Tibial nerve (tissue), 4 donors: ENCODE measurements around the gene CARHSP1. TPM values are rescaled to one million over a fixed set of nuclear protein-coding genes. Genes with fewer than 3 reads are reported as not detected.

ENCODE experiments used
- DNase-seq, 2 donors: peaks; one replicate each; pipeline ENCODE4 v3.0.0-alpha.2; 2019; ENCODE audit warnings: low spot score in 2 of 2
- H3K27ac ChIP-seq, 4 donors: fragments of 200-600 bp; sonication (generic) in 3 of 4; one replicate each; pipeline ENCODE4 v1.5.1; 2017 to 2019; ENCODE audit warnings: mild to moderate bottlenecking in 1 of 4
- H3K27me3 ChIP-seq, 2 donors: fragments of 200-600 bp; sonication (generic) in 1 of 2; one replicate each; pipeline versions ENCODE4 v1.5.1 to v1.6.0; 2017 to 2019
- H3K36me3 ChIP-seq, 3 donors: fragments of 200-600 bp; sonication (generic); one replicate each; pipeline ENCODE4 v1.5.1; 2018 to 2019
- H3K4me1 ChIP-seq, 4 donors: fragments of 200-600 bp; sonication (generic) in 3 of 4; one replicate each; pipeline ENCODE4 v1.5.1; 2017 to 2019
- H3K4me3 ChIP-seq, 4 donors: fragments of 200-600 bp; sonication (generic) in 3 of 4; one replicate each; pipeline ENCODE4 v1.5.1; 2017 to 2019; ENCODE audit warnings: mild to moderate bottlenecking in 1 of 4, moderate library complexity in 1 of 4
- H3K9me3 ChIP-seq, 4 donors: fragments of 200-600 bp; sonication (generic) in 3 of 4; one replicate each; pipeline ENCODE4 v1.5.1; 2017 to 2019
- CTCF ChIP-seq, 5 experiments: fragments of 200-600 bp in 3 of 5; fragments of 450-650 bp in 2 of 5; sonication (generic) in 3 of 5; IDR thresholded peaks; one replicate each; pipeline ENCODE4 v1.5.1; 2016 to 2019; ENCODE audit warnings: antibody characterized with exemption in 5 of 5, mild to moderate bottlenecking in 3 of 5, moderate library complexity in 2 of 5
- EP300 ChIP-seq, 2 donors: sonication (generic); formaldehyde crosslinking; IDR thresholded peaks; one replicate each; pipeline ENCODE4 v1.6.1; 2017; ENCODE audit warnings: antibody characterized with exemption in 2 of 2, mild to moderate bottlenecking in 1 of 2
- POLR2A ChIP-seq, 2 donors: fragments of 450-650 bp; IDR thresholded peaks; one replicate each; pipeline ENCODE4 v1.6.1; 2017; ENCODE audit warnings: antibody characterized with exemption in 2 of 2, mild to moderate bottlenecking in 2 of 2, moderate library complexity in 2 of 2
- WGBS, 2 donors: methylation state at CpG; one replicate each; pipeline ENCODE4 v1.1.5; 2018; 5-methylcytosine and 5-hydroxymethylcytosine counted together
- total RNA-seq, 4 donors: library from RNA; depleted of rRNA; stranded (reverse); fragments of >200 nt; gene quantifications; one replicate each; pipeline ENCODE4 v1.1.0, GENCODE V29; 2016

Gene CARHSP1
- total RNA-seq, 4 donors from 2014 or later: 90.6 to 169 (median 160) TPM

GRCh38 chr16:8869212-8869987, 594 bp upstream of the CARHSP1 start:
- Histone ChIP-seq H3K4me1 (peaks cover 0 to 48% (median 23%) of the 10 kb centered on the region in 4 donors), H3K36me3 (no peaks in the 10 kb centered on the region), H3K9me3 (no peaks in the 10 kb centered on the region), H3K27me3 (no peaks in the 10 kb centered on the region), H3K4me3 (peak overlapping the region; percentile 80 to 96 (median 94)), H3K27ac (peak overlapping the region; percentile 19 to 96 (median 92))
- 21 to 29% methylated on average over 32 to 35 of the region's 37 CpGs for WGBS, 2 donors
- no peak for TF ChIP-seq POLR2A (IDR thresholded peaks at IDR 0.05)
- no peak for TF ChIP-seq EP300 (IDR thresholded peaks at IDR 0.05)
- TF ChIP-seq CTCF (IDR thresholded peaks at IDR 0.05): no peak
- DNase-seq: no peak

DNA sequence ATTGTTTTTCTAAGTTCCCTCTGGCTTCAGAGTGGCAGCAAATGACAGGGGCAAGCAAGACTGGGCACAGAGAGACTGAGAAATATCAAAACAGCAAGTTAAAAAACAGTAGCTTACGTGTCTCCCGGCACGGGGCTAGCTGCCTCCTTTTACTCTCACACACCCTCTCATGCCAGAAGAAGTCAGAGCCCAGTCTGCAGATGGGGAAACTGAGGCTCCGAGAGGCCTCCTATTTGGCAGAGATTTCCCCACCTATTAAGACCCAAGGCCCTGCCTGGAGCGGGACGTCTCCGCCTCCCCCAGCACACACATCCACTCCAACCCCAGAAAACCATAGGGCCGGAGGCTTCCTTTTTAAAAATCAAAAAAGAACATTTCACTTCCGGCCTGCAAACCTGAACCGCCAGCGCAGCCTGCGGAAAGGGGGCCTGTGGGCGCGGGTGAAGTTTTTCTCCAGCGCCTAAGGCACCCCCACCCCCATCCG, 832 bp downstream of the CARHSP1 start:
- DNase-seq: no peak
- peak overlapping the region; percentile 71 to 96 (median 92) for H3K27ac ChIP-seq
- peak overlapping the region; percentile 80 to 96 (median 94) for H3K4me3 ChIP-seq
- no peaks in the 10 kb centered on the region for H3K9me3 ChIP-seq
- 0% methylated on average over 15 to 16 of the region's 16 CpGs for WGBS, 2 donors
- TF ChIP-seq POLR2A (IDR thresholded peaks at IDR 0.05): no peak
- TF ChIP-seq CTCF (IDR thresholded peaks at IDR 0.05): no peak
- no peak for TF ChIP-seq EP300 (IDR thresholded peaks at IDR 0.05)
- no peaks in the 10 kb centered on the region for H3K36me3 ChIP-seq
- H3K4me1 ChIP-seq: peaks cover 0 to 62% (median 38%) of the 10 kb centered on the region in 4 donors
- H3K27me3 ChIP-seq: no peaks in the 10 kb centered on the region

DNA sequence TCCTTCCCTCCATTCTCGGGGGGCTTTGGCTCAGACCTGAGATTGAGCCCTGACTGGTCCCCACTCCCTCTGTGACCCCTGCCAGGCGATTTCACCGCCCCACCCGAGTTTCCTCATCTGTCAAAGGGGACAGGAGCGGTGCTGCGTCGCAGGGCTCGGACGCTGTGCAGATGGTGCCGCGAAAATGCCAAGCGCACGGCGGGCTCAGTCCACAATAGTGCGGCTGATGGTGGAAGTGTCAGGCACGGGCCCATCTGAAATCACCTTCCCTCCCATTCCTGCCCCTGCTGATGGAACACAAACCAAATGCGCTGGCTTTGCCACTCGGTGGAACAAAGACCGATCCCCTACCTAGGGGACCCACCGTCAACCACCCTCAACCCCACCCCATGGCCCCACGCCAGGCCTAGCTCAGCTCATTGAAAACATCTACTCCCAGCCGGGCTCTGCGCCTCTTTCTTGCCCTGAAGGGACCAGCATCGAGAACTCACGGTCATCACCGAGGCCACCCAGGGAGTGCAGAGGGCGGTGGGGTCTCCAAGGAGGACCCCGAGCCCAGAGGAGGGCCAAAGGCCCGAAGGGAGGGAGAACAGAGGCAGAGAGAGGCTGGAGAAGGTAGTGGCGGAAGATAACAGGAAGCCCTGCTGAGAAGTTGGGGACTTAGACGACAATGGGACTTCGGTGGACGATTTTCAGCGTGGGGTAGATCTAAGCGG, 1.4 kb downstream of the CARHSP1 start:
- Histone ChIP-seq H3K4me3 (peak overlapping the region; percentile 80 to 96 (median 94)), H3K27me3 (no peaks in the 10 kb centered on the region), H3K4me1 (peaks cover 0 to 68% (median 44%) of the 10 kb centered on the region in 4 donors), H3K36me3 (no peaks in the 10 kb centered on the region), H3K27ac (peak overlapping the region; percentile 71 to 96 (median 92)), H3K9me3 (no peaks in the 10 kb centered on the region)
- TF ChIP-seq POLR2A (IDR thresholded peaks at IDR 0.05): no peak
- peak in 1 of 2 donors; percentile 18 for TF ChIP-seq EP300 (IDR thresholded peaks at IDR 0.05)
- DNase-seq: peak; percentile 56 to 64
- 1 to 3% methylated on average over 27 to 35 of the region's 35 CpGs for WGBS, 2 donors

DNA sequence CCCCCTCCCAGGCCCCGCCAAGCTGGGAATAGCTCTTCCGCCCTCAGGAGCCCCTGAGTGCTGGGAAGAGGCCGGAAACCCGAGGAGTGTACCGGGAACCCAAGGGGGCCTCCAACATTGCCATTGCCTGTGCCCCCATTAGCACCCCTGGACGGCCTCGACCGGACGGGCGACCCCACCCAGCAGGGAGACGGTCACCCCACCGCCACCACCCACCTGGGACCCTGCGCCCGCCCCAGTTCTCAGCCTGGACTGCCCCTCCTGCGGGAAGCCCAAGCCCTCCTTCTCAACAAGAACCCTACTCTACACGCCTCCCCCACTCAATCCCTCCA, 2.0 kb downstream of the CARHSP1 start:
- H3K4me1 ChIP-seq: peaks cover 0 to 73% (median 49%) of the 10 kb centered on the region in 4 donors
- TF ChIP-seq POLR2A (IDR thresholded peaks at IDR 0.05) (no peak), CTCF (IDR thresholded peaks at IDR 0.05) (no peak), EP300 (IDR thresholded peaks at IDR 0.05) (no peak)

DNA sequence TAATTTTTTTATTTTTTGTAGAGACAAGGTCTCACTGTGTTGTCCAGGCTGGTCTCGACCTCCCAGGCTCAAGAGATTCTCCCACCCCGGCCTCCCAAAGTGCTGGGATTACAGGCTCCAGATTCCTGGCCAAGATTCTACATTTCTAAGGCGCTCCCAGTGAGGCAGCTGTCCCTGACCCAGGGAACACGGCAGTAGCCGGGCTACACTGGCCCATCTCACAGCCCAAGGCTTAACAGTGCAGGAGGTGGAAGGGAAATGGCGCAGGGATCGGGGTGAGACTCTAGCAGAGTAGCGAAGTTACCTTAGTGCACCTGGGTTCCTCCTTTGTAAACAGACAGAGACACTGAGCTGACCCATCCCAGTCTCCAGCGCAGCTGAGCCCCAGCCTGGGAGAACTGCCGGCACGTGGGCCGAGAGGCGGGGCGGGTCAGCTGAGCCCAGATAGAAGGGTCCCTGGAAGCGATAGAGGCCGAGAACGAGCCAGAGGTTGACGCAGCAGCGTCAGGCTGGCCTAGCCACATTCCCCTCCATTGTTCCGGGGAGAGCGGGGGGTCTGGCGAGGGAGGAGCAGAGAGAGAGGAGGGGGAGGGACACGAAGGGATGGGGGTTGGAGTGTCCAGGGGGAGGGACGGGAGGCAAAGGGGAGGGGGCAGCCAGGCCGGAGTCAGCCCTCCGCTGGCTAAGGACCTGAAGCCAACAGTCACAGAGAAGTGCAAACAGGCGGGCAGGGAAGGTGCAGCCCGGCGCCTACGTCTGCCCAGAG, 2.5 kb downstream of the CARHSP1 start:
- TF ChIP-seq POLR2A (IDR thresholded peaks at IDR 0.05) (peak in 1 of 2 donors; percentile 40), CTCF (IDR thresholded peaks at IDR 0.05) (no peak), EP300 (IDR thresholded peaks at IDR 0.05) (peak in 1 of 2 donors; percentile 55)
- H3K4me1 ChIP-seq: peaks cover 0 to 79% (median 54%) of the 10 kb centered on the region in 4 donors
- peak in 1 of 2 donors; percentile 43 for DNase-seq

More for the DNA sequence above, 2.0 kb downstream of the CARHSP1 start:
- H3K4me3 ChIP-seq: peak overlapping the region; percentile 80 to 96 (median 94)
- peak overlapping the region; percentile 71 to 96 (median 92) for H3K27ac ChIP-seq
- no peaks in the 10 kb centered on the region for H3K36me3 ChIP-seq
- no peaks in the 10 kb centered on the region for H3K27me3 ChIP-seq
- WGBS, 2 donors: 4 to 8% methylated on average over 12 to 15 of the region's 16 CpGs
- no peak for DNase-seq
- no peaks in the 10 kb centered on the region for H3K9me3 ChIP-seq

More for the DNA sequence above, 2.5 kb downstream of the CARHSP1 start:
- 19 to 30% methylated on average over 24 to 30 of the region's 30 CpGs for WGBS, 2 donors
- Histone ChIP-seq H3K36me3 (no peaks in the 10 kb centered on the region), H3K27ac (peak overlapping the region; percentile 71 to 96 (median 92)), H3K27me3 (no peaks in the 10 kb centered on the region), H3K9me3 (no peaks in the 10 kb centered on the region), H3K4me3 (peak overlapping the region; percentile 80 to 96 (median 94))
